Measurements from ENCODE around the gene STX10.

GRCh38 chr19:13198634-13199033, 48.5 kb upstream of the STX10 start:
- no peak for TF ChIP-seq CTCF (conservative IDR thresholded peaks at IDR 0.05)
- no peak for TF ChIP-seq EZH2 (IDR thresholded peaks at IDR 0.05; ENCODE audit: low read depth)

Data from PC-9 (cell line).